Stimulated activated CD8-positive, alpha-beta memory T cell treated with anti-CD3 and anti-CD28 coated beads, Interleukin-15, amount 100 ng/mL, for 4 hours (primary cell): ENCODE measurements around the gene CRYGD.
"Not testable (repeated sequence)": the region's sequence is repeated elsewhere in the genome, so short reads cannot be mapped to it uniquely, and the experiment has no call there.

Experiments used
- DNase-seq, 2 donors: peaks; one replicate each; pipeline ENCODE4 v3.0.0-alpha.2; 2020; ENCODE audit warnings: low read depth in 2 of 2

The CRYGD gene

DNA sequence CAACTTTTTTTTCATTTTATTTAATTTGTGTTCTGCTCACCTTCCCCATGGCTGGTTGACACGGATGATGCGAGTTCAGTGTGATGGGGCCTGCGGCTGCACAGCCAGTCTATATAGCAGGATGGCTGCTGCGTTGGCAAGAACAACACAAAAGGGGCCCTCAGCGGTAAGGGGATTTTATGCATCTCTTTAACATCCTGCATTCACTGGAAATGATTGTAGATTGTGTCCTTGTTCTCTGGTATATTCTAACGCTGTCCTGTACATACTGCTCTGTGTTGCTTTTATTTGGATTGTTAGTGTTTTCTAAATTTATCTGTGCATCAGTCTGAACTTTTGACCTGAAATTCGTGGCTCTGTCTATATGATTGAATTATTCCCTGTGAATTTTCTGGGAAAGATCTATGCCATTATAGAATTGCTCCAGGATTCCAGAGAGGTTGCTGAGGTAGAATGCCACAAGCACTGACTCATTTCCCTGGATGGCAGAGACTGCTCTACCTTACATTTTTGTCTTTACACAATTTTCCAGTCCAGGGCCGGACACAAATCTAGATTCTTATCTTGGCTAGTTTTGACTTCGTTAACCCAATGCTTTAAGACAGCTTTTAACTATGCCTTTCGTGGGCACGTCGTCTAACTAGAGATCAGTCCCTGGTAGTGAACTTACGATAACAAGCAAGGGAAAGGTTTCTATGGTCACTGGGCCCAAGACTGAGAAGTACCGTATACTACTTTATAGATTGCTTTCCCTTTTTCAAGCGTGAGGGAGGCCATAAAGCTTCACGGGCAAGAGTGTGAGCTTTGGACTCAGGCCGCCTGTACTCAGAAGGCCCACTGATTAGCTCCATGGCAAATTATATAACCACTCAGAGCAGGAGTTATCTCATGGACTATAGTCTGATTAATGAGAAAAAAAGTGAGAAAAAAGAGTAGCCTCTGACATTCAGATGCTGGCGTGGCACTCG is 5.7 kb upstream of the CRYGD start, which contains the start of gene CRYGC:
Gene CRYGC (minus strand): TSS at position 85 of the 968 bp plus-strand sequence. CDS start 36 bp downstream, at position 49.
- DNase-seq = no peak

DNA sequence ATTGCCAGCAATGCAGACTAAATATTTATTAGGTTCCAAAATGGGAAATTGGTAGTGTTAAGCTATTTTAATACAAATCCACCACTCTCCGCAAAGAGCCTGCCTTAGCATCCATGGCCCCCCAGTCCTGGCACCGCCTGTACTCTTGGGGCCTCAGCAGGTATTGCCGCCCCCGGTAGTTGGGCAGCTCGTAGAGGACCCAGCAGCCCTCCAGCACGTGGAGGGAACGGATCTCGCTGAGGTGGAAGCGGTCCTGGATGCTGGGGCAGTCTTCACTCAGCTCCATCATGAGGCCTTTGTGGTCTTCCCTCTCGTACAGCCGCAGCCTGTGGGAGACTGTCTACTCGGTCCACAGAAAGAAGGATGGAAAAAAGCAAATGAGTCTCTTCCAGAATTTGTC is 3.8 kb upstream of the CRYGD start:
- DNase-seq = no peak

DNA sequence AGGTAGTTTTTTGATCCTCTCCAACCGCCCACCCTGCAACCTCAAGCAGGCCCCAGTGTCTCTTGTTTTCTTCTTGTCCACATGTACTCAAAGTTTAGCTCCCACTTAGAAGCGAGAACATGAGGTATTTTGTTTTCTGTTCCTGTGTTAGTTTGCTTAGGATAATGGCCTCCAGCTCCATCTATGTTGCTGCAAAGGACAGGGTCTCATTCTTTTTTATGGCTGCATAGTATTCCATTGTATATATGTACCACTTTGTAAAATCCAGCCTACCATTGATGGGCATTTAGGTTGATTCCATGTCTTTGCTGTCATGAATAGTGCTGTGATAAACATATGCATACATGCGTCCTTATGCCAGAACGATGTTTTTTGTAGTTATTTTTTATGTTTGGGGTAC is 2.8 kb upstream of the CRYGD start:
- no peak for DNase-seq

DNA sequence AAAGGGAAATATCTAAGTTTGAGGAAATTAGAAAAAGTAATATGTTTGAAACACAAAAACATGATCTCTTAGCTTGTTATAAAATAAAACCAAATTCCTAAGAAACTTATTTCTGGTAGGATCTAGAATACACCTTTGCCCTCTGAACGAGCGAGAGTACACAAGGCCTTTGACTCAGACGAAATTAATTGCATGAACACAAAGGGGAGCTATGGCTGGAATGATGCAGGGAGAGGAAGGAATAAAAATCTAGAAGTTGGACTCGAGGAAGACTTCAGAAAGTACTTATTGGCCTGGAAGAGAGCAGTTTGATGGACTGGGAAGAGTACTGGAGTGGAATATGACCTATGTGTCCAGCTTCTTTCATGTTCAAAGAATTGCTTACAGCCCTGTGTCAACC is 927 bp upstream of the CRYGD start:
- DNase-seq = no peak

DNA sequence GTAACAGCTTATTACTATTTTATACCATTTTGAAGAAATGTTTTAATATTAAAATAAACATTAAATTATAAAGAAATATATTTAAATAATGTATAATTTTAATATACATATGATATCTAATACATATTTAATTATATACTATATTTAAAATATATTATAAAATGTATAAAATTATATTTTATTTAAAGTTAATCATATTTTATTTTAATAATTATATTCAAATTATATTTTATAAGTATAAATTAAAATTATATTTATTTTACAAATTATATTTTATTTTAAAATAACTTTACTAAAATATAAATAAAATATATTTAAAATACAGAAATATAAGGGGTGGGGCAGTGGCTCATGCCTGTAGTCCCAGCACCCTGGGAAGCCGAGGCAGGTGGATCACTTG is 2.1 kb downstream of the CRYGD start:
- DNase-seq = no peak

DNA sequence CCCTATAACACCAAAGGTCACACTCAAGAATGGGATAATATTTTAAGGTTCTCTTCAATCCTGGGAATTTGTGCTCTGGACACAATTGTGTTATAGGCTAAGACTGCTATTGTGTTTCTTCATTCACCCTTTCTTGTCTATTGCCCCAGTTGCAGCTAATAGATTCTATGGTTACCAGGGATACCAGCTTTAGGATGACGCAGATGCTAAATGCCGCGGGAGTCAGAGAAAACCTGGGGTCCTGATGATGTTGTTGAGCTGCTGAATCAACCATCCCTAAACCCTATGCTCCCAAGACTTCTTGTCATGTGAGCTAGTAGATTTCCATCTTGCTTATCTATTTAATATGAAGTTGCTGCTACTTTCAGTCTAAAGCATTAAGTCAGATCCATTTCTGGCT is 5.4 kb downstream of the CRYGD start:
- DNase-seq = no peak

DNA sequence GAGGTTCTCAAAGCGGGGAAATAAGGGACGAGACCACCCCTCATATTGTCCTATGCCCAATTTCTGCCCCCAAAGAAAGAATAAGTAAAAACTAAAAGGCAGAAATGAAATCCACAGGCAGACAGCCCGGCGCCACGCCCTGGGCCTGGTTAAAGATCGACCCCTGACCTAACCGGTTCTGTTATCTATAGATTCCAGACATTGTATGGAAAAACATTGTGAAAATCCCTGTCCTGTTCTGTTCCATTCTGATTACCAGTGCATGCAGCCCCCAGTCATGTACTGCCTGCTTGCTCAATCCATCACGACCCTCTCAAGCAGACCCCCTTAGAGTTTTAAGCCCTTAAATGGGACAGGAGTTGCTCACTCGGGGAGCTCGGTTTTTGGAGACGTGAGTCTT is 6.9 kb downstream of the CRYGD start:
- not testable (repeated sequence) for DNase-seq

DNA sequence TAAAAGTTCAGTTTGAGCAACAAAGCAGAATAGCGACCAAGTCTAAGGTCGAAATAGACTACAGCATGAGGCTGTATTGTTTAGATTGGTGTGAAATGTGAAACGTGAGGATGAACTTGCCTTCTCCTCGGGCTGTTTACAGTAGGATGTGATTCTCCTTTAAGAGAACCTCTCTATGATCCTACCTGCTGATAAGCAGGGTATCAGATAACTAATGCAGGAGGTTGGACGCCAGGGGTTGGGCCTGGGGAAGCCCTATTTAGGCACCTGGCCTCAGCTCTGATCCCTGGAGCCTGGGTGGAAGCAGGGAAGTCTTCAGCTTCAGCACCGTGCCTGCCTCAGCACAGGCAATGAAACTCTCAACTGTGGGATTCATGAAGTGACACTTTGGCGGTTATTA is 11.4 kb downstream of the CRYGD start:
- no peak for DNase-seq

DNA sequence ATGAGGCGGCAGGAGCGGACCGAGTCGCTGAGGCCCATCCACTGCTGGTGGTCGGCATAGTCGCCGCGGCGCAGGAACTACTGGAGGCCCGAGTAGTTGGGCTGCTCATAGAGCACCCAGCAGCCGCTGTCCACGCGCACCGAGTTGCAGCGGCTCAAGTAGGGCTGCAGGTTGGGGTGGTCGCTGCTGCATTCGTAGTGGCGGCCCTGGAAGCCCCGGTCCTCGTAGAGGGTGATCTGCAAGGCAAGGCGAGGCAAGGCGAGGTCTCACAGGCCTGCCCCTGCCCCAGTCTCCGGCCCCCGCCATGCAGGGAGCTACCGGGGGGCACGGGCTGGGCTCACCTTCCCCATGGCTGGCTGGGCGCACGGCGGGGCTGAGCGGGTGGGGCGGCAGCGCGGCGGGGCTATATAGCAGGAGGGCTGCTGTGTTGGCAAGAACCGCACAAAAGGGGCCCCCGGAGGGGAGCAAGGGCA is 12.0 kb downstream of the CRYGD start:
- not testable (repeated sequence) for DNase-seq

DNA sequence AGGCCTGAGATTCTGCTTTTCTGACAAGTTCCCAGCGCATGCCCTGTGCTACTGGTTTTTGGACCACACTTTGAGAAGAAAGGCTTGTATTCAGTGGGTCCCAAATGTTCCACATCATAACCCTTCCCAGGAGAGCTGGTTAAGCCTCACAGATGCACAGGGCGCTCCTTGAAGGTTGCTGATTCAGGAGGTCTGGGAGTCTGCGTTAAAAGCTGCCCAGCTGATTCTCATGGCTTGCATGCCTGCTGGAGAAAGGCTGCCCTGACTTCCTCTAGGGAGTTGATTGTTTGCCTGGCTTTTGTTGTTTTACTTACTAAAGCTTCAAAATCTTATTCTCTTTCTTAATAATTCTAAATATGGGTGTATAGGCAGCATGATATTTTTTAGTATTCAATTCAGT is 20.7 kb downstream of the CRYGD start:
- no peak for DNase-seq

DNA sequence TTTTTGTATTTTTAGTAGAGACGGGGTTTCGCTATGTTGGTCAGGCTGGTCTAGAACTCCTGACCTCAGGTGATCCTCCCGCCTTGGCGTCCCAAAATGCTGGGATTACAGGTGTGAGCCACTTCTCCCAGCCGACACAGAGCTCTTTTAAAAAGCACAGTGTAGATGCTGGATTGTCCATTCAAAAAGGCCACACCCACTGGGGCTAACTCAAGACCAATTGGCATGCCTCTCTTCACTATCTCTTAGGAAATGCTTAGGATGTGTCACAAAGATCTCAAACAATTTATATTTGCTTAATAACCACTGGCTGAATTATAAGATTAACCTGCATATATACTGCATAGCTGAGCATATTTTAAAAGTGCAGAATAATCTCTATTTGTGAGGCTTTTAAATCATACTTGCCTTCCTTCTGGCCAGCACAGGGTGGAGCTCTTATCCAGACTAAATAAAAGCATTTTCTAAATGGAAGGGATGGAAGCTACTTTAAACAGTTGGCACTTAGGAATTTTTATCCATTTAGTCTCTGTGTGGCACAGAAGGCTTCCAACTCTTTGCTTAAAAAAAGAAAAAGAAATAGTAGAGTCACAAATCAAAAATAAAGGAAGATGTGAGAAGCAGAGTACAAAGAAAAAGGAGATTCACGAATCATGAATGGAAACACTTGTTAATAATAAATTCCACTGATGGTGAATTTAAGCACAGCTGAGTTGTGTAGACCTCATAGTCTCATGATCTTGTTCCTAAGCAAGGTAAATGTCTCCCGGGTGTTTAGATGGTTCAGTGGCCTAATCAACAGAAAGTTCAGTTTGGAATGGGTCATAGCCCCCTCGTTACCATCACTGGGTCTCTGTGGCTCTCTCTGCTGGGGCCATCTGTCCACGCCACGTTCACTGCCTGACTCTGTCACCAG is 22.4 kb downstream of the CRYGD start:
- no peak for DNase-seq

DNA sequence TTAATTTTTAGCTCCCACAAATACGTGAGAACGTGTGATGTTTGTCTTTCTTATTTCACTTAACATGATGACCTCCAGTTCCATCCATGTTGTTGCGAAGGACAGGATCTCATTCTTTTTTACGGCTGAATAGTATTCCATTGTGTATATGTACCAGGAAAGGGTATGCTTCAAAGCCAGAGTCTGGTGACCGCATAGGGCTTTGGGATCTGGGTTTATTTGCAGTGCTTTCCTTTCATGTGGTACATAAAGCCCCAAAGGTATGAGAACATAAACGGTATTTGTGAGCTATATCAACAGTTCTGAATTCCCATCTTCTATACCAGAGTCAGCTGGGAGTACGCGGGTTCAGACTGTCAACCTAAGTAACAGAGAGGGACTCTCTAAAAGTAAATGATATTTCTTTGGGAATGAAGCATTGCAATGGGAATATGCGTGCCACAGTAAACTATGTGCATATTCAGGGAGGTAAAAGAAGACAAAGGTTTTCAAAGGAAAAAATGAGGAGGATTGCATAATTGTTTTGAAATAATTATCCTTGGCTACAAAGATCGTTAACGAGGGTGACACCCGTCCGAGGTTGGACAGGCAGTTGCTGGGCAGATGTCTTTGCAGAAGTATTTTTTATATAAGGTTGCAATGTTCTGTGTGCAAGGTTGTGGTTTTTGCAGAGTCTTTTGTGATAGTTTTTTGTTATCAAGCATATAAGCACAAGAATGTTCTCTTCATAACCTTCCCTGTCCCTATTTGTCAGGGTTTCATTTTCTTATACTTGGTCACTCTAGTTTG is 24.4 kb downstream of the CRYGD start:
- no peak for DNase-seq

DNA sequence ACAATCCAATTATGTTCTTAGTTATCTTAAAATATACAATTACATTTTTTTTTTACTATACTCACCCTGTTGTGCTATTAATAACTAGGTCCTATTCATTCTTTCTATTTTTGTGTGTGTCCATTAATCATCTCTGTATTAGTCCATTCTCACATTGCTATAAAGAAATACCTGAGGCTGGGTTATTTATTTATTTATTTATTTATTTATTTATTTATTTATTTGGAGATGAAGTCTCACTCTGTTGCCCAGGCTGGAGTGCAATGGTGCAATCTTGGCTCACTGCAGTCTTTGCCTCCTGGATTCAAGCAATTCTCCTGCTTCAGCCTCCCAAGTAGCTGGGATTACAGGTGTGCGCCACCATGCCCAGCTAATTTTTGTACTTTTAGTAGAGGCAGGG is 25.6 kb downstream of the CRYGD start:
- not testable (repeated sequence) for DNase-seq

DNA sequence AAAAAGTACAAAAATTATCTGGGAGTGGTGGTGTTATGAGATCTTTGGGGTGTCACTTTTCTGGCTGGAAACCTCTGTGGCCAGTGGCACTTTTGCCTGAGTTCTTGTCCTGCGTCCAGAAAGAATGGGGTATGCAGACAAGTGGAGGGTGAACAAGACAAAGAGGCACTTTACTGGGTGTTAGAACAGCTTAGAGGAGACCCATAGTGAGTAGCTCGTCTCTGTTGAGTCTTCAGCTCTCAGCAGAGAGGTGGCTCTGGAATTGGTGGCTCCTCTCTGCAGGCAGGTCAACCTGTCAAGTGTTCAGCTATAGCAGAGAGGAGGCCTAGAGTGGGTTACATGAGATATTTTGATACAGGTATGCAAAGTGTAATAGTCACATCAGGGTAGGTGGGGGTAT is 26.1 kb downstream of the CRYGD start:
- DNase-seq = no peak

DNA sequence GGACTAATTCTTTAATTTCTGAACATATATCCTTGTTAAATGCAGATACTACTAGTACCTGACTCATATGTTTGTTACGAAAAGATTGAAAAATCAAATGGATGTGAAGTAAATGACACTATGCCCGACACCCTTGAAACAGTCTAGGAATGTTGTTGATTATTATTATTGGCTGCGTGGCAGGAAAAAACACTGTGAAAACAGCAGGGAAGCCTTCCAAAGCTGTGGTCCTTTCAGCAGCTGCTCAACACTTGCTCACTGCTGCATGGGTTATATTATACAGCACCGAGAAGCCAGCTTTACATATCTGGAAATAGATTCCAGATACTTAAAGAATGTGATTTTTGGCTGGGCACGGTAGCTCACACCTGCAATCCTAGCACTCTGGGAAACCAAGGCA is 26.5 kb downstream of the CRYGD start:
- no peak for DNase-seq

DNA sequence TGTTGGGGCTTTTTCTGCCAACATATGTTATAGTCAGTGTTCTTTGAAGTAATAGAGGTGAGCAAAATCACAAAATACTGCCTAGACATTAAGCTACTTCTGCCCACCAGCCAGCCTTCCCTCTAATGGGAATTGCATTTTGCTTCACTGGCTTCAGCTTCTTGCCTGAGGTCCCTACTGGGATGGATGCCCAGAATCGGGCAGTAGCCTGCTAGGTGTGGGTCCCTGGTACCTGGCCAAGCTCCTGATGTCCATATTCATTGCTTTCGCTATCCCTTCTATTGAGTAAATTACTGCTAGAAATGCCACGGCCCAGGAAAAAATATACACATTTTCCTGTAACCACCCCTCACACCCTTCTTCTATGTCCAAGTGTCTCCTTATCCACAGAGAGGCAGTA is 27.0 kb downstream of the CRYGD start:
- no peak for DNase-seq

DNA sequence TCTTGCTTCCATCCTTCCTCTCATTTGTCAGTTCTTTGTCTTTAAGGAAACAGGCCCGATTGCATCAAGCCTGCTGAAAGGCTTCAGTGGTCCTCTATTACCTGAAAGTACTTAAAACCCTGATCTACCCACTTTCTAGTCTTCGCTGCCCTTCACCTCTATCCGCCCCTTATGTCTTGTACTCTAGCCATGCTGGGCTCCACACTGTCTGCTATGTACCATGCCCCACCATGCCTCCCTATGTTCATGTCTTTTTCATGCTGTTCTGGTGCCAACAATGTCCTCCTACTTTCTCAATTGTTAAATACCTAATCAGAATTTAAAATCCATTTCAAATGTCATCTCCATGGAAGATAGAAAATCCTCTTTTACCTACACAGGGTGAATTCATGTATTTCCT is 28.2 kb downstream of the CRYGD start:
- no peak for DNase-seq

DNA sequence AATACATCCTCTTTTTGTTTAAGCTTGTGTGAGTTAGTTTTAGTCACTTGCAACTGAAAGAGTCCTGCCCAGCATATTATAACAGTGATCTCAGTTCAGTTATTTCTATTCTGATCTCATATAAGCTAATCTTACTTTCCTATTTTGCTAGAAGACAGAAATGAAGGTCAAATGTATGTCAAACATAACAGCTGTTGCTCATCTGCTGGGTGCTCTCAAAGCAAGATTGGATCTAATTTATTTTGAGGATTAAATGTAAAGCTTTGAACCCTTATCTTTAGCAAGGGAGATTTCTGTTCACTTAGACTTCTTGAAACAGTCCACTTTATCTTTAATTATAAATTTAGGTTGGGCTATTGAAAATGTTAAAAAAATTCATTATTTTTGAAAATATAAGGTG is 31.2 kb downstream of the CRYGD start:
- DNase-seq = no peak

DNA sequence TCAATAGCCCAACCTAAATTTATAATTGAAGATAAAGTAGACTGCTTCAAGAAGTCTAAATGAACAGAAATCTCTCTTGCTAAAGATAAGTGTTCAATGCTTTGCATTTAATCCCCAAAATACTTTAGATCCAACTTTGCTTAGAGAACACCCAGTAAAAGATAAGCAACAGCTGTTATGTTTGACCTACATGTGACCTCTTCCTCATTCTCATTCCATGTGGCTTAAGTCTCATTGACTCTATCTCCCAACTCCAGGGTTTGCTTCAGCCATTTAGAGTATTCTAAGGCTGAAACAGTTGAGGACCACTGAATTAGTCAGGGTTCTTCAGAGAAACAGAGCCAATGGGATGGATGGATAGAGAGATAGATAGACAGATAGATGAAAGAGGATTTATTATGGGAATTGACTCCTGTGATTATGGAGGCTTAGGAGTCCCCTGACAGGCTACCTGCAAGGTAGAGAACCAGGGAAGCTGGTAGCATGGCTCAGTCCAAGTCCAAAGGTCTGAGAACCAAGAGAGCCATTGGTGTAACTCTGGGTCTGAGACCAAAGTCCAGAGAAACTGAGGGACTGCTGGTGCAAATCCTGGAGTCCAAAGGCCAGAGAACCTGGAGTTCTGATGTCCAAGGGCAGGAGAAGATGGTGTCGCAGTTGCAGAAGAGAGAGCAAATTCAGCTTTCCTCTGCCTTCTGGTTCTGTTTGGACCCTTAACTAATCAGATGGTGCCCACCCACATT is 32.1 kb downstream of the CRYGD start:
- DNase-seq = no peak

DNA sequence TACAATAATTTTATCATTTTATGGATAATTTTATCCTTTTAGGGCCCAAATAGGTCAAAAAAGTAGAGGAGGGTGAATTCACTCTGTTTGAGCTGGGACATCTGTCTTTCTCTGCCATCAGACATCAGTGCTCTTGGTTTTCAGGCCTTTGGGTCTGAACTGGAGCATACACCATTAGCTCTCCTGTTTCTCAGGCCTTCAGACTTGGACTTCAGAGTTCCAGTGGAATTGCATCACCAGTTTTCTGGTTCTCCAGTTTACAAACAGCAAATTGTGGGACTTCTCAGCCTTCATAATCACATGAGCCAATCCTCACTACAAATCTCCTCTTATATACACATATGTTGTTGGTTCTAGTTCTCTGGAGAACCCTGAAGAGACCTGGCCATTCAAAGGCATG is 33.9 kb downstream of the CRYGD start:
- no peak for DNase-seq

DNA sequence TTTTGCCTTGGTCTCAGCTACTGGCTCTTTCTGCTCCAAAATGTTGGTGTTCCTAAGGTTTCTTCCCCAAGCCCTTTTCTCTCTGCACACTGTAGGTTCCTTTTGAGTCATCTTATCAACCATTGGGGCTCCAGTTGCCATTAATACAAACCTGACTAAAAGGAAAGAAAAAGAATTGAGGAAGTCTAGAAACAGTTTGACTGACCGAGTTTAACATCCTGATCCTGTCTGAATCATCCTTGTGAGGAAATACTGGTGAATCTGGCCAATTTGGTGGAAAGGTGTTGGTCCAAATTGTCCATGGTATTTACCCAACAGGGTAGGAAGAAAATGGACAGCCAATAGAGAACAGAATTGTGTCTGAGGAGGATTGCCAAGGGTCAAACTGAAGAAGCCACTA is 38.3 kb downstream of the CRYGD start:
- no peak for DNase-seq
